Esophagus squamous epithelium (tissue), 4 donors: ENCODE results near the gene DAPP1.

Experiments
- POLR2A ChIP-seq, 4 donors: fragments of 450-650 bp; IDR thresholded peaks; one replicate each; pipeline ENCODE4 v1.6.1; 2017; ENCODE audit warnings: antibody characterized with exemption in 4 of 4, mild to moderate bottlenecking in 4 of 4, moderate library complexity in 3 of 4
- TF ChIP-seq, protein P1 (sequence below), 6 experiments: fragments of 450-650 bp in 4 of 6; fragments of 200-600 bp in 2 of 6; sonication (generic) in 2 of 6; IDR thresholded peaks; one replicate each; pipeline ENCODE4 v1.5.1; 2016 to 2019; ENCODE audit warnings: antibody characterized with exemption in 6 of 6, mild to moderate bottlenecking in 4 of 6, moderate library complexity in 4 of 6

DNA sequence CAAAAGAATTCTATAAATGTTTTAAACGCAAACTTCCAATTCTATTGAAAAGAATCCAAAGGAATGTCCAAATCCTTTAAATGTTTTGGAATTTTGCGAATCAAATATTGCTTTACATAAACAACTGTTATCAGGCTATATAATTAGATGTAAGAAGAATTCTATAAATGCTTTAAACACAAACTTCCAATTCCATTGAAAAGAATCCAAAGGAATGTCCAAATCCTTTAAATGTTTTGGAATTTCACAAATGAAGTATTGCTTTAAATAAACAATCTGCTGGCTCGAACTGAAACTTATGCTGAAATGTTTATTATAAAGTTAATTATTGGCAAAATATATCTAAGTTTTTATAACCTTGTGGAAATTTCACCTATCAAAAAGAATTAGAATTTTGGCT lies 16.1 kb downstream of the DAPP1 start:
- TF ChIP-seq, protein P1, sequence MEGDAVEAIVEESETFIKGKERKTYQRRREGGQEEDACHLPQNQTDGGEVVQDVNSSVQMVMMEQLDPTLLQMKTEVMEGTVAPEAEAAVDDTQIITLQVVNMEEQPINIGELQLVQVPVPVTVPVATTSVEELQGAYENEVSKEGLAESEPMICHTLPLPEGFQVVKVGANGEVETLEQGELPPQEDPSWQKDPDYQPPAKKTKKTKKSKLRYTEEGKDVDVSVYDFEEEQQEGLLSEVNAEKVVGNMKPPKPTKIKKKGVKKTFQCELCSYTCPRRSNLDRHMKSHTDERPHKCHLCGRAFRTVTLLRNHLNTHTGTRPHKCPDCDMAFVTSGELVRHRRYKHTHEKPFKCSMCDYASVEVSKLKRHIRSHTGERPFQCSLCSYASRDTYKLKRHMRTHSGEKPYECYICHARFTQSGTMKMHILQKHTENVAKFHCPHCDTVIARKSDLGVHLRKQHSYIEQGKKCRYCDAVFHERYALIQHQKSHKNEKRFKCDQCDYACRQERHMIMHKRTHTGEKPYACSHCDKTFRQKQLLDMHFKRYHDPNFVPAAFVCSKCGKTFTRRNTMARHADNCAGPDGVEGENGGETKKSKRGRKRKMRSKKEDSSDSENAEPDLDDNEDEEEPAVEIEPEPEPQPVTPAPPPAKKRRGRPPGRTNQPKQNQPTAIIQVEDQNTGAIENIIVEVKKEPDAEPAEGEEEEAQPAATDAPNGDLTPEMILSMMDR (IDR thresholded peaks at IDR 0.05): no peak
- no peak for TF ChIP-seq POLR2A (IDR thresholded peaks at IDR 0.05)
